ENCODE measurements around the gene DENND1A.
A peak's percentile ranks its signal among the peaks of the same experiment; 100 is the strongest.

Gene DENND1A

DNA sequence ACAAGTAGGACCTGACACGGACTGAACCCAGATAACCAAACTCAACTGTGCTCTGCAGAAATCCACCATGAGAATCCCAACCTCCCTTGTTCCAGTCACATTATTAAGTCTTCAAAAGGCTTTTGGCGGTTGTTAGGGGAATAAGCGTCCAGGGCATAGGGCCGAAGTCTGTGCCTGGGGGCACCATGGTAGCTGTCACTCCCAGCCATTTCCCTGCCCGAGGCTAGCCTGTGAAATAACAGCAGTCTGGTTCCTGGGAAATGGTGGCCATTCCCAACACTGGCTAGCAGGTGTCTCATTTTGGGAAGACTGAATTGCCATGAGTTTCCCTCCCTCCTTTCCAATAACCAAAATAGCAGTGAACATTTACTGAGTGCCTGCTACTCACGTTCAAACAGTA, 451.8 kb downstream of the DENND1A start:
- no peak for DNase-seq

DNA sequence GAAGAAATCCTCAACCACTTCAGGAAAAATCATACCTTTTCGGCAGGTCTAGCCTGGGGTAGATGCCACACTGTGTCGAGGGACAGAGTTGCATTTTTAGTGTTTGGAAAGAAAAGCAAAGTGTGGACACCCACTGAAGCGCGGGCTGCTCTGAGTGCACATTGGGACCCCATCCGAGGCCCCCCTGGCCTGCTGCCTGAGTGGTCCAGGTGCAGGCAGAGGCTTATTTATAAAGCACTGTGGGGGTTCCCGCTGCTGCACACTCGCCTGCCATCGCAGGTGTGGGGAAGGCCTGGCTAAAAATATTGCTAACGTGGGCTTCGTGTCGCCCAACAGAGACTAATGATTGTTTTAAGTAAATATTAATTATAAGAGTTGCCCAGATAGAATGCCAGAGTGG, 454.5 kb downstream of the DENND1A start:
- DNase-seq: no peak

DNA sequence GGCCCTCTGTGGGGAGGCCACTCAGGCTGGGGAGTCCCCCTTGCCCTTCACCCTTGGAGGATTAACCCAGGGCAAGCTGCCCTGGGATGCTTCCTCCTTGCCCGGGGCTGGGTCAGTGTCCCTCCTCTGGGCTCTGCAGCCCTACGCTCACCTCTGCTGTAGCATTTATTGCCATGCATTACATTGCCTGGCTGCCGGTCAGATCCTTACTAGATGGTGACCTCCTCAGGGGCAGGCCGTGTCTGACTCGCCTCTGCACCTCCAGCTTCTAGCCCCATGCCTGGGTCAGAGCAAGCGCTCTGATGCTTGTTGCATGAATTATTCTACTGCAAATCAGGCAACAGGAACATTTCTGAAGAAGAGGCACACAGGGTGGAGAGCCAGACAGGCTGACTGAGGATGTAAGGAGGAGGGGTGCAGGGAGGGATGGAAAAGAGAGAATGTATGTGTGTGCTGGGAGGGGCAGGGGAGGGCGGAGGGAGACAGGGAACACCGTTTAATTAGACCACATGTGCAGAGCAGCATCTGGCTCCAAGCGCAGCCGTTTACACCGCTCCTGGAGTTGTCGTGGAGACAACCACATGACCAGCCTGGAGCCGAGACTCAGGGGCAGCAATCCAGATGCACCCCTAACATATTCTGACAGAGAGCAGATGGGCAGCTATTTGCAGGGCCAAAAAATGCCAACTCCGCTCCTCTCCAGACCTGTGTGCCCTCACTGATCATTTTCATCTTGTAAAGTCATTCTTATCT, 456.9 kb downstream of the DENND1A start:
- peak; percentile 97 to 99 for DNase-seq

DNA sequence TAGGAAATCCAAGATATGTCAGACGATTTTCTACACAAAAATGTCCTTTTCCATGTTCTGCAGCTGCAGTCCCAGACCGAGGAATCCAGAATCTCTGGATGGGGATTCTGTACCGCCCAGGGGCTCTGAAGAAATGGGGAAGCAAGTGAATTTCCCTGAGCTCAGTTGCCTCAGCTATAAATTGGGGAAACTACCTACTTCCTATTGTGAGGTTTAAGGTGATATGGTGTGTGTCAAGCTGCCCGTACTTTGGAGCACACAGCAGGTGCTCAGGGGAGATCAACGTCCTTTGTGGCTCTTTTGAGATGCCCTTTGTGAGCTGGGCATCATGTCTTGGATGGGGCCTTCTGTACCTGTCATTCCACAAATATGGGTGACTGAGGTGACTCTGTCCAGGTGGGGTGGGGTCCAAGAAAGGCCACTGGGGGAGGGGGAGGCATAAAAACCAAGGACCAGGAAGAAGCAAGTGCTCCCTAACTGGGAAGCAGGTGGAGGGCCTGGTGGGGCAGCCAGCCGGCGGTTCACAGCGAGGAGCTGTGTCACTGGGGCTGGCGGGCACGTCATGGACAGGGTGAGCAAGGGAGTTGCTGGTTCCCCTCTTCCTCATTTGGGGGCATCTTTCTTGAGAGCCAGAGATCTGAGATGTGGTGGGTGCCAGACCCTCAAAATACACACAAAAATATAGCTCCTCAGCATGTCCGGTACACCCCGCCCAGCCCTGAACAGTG, 457.9 kb downstream of the DENND1A start:
- no peak for DNase-seq

DNA sequence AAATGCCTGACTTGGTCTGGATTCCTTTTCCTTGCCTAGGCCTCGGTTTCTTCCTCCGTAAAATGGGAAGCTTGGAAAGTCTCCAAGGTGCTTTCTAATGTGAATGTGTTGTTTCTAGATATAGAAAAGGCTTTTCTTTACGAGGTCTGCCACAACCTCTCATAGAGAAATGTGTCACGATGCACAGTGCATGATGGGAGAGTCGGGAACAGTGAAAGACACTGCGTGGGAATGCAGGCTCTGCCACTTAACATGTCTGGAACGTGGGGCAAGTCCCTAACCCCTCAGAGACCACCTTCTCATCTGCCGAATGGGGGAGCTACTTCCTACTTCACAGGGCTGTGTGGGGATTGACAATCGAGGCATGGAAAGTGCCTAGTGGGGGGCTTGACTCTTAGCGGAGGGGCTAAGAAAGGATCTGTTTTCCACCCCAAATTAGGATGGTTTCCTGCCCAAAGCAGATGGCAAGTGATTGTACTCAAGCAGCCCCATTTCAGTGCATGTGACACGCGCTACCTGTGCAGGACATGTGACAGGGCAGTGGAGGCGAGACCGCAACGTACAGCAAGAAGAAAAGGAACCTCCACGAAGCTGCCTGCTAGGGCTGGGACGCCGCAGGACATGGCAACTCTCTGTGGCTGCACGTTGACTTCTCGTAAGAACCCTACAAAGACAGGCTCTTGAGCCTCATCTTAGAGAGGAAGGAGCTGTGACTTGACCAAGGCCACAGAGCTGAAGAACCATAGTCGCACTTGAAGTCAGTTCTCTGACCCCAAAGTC, 458.7 kb downstream of the DENND1A start:
- no peak for DNase-seq

DNA sequence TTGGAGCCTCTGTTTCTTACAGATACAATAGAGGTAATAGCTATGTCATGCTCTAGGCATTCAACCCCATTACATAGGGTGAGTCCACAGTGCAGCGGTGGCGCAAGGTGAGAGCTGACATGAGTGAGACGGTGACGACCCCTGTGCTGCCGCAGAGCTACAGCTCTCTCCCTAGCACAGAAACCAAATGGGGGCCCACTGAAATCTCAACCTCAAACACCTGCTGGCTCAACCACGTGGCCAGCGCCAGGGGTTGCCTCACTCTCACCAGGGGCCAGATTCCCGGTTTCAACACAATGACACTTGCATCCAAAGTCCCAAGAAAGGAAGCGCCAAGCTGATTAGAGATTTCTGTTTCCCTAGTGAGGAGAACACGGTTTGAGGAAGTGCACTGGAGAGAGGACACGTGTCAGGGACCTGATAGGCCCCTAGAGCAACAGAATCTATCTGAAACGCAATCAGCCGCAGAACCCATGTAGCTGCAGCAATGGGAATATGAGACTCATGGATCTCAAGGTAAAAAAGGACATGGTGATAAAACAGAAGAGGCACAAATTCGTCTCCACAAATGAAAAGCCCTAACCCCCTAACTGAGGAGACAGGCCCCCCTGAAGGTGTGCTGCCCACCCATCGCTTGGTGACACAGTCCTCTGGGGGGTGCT, 459.7 kb downstream of the DENND1A start:
- DNase-seq: no peak

DNA sequence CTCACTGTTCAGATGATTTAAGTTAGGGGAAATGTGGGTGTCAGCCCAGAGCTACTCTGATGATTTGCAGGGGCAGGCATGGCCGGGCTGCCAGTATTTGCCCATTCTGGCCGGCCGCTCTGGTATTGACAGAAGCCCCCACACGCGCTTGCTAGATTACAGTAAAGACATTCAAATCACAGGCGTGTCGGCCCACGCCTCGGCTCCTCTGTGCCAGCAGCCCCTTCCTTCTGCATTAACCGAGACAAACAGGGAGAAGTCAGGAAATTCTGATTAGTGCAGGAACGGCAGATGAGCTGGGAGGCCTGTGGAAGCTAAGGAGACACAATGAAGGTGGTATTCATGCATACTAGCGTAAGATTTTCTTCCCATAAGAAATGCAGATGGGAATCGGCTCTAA, 460.6 kb downstream of the DENND1A start:
- no peak for DNase-seq

DNA sequence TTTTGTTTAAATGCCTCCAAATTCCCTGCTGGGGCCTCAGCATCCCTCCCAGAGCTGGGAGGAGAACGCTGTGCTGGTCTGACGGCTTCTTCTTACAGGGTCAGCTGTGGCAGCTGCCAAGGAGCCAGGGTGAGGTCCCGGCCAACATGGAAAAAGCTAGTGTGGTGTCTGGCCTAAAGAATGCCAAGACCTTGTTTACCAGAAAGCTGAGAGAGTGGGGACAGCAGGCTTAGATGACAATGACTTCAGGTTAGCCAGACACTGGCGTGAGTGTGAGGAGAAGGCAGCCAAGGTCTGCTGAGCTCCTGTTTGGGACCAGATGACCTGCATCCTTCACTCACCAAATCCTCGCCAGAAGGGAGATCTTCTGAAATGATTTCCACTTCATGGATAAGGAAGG, 461.4 kb downstream of the DENND1A start:
- no peak for DNase-seq

DNA sequence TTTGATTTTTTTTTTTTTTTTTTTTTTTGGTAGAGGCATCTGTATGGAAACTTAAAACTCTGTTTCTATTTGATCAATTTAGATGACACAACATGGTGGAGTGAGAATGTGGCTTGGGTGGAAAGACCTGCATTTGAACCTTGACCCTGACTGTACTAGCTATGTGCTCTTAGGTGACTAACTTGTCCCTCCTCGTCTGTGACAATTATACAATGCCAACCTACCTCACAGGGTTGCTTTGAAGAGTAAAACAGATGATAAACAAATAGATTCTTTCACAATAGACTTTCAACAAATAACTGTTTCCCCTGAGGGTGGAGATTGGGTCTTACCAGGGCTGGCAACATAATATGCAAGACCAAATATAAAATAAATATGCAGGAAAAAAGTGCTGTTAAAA, 464.6 kb downstream of the DENND1A start:
- DNase-seq: no peak

DNA sequence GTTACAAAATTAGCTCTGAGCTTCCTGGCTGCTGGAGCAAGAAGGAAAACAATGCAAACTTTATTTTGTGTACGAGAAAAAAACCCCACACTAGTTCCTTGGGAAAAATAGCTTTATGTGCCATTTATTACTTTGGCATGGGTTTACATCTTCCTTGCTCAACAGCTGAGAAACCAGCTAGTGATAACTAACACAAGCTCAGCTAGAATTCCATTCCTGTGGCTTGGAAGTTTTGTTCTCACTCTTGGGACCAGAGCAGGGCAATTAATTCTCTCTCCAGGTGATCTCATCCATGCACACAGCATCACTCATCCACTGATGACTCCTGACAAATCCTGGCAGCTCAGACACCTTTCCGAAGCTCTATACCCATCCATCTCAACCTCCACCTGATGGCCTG, 469.8 kb downstream of the DENND1A start:
- no peak for DNase-seq

DNA sequence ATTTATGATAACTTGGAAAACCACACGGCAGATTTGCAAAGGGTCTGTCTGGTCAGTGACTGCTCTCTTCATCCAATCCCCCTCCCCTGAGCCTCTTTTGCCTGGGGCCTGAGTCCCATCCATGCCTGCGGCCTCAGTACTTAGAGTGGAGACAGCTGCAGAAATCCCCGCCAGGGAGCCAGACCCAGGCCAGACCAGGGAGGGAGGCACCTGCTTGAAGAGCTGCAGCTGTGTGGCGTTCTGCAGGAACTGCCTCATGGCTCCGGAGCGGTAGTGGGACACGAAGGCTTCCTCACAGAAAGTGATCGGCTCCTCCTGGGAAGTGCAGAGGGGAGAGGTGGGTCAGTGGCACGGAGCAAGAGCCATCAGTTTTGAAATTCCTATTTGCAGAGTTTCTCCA, 472.3 kb downstream of the DENND1A start:
- DNase-seq: no peak

DNA sequence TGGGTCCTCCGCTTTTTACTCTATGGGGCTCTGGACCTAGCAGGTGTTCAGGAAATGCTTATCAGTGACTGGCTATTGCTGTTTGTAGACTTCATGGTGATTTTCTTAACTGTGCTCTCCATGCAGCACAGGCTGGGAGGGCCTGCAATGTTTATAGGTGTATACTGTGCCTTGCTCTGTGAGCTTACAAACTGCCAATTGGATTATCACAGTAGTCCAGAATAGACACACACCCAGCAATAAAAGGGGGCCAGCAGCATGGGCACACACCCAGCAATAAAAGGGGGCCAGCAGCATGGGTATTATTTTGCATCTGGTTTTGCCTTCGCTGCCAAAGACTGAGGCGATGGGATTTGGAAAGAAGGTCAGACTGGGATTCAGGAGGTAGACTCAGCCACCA, 473.9 kb downstream of the DENND1A start:
- no peak for DNase-seq

DNA sequence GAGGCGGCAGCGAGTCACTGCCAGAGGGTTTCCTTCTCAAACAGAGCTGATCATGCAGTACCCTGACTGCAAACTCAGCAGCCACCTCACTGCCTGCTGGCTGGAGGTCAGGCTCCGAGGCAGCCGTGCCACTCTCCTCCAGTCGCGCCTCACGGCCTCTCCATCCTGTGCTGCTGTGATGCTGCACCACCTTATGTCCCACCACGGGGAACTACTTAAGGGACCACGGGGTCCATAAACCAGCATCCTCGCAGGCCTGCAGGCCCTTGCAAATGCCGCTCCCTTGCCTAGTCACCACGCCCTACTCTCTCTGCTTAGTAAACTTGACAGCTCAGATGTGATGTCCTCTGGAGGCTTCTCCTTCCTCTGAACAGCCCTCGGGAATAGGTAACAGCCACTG, 474.7 kb downstream of the DENND1A start:
- no peak for DNase-seq

DNA sequence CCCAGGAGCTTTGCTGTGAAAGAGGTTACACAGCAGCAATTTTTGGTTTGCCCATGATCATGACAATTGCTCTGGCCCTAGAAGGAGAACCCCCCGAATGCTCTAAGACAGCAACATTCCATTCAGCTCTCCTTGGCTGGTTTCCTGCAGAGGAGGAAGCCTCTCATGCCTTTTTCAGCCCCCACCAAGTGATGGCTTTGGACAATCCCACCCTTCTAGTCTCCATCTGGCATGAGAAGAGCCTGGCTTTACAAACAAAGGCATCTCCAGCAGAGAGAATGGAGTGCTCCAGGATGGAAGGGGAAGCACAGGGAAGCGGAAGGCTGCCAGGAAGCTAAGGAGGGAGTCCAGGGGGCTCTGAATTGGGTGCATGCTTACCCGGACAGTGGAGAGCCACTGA, 475.6 kb downstream of the DENND1A start:
- DNase-seq: no peak

DNA sequence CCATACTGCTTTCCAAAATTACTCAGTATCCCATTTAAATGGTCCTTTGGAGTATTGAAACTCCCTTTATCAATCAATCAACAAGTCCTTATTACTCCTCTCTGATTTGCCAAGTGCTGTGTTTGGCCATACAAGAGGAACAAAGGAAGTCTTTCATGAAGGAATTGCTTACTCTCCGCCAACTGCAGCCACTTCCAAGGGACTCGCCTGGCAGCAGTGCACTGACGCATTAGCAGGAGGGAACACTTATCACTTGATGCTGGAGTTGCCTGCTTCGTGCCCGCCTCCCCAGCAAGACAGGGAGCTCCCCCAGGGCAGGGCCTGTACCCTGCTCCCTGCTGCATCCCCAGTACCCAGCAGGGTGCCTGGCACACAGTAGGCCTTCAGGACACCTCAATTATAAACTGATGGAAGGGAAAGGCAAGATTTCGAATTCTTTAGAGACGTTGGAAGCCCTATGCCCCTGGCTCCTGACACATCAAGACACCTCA, 476.1 kb downstream of the DENND1A start:
- no peak for DNase-seq

DNA sequence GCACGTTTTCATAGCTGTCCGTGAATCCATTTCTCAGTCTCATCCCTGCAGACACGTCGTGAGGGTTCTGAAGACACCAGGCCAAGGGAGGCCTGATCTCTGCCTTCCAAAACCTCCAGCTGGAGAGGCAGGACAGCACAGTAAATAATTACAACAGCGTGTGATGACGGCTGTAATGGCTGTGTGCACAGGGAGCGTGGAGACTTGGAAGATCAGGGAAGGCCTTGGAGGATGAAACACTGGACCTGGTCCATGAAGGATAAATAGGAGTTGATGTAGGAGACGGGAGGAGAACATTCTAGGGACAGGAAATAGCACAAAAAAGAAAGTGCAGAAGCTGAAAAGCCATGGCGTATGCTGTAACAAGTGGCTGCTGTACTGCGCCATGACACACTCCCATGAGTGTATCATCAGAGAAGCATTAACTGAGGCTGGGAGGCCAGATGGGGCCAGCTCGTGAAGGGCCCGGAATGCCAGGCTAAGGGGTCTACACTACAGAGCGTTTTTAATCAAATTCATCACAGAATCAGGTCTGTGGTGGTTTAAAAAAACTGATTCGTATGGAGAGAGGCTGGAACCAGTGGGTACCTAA, 476.8 kb downstream of the DENND1A start:
- no peak for DNase-seq

DNA sequence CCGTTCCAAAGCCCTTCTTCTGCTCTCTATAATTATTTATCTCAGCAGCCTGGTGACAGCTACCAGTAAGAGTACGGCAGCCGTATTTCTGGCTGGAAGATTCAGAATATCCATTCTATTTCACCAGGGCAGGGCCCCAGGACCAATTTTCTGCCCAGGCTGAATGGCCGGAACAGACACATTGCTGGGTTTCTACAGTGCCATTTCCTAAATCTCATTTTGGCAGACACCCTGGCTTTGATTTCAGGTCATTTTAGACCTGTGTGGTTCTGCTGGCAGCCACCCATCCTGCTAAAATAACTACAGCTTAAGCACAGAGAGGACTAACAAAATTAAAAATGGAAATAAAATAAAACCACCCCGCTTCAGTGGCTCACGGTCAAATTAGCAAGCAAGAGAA, 478.9 kb downstream of the DENND1A start:
- no peak for DNase-seq

DNA sequence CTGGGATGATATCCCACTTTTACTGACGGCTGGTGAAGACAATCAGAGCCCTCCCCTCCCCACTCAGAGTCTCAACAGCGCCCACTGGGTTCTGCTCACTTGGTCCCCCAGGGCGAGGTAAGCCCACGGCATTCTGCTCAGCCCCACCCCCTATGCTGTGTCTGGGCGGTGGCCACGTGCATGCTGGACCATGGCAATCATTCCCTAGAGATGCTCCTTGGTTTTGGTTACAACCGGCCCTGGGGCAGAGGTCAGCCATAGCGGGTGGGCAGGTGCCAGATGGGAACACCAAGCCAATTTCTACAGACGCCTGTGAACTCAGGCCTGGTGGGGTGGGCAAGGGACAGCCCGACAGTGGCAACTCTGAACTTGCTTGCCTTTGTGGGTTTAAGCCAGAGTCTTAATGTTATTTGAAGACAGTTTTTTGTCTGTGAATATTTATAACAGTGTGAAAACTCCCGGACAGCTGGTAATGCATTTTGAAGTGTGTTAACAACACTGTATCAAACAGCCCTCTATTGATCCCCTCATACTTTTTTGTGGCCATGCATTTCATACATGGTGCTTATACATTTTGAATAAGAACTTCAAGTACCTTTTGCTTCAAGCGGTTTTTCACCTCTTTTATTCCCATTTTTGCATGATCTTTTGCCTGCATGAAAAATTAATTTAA, 479.7 kb downstream of the DENND1A start:
- DNase-seq: peak in 1 of 2 experiments; percentile 39

DNA sequence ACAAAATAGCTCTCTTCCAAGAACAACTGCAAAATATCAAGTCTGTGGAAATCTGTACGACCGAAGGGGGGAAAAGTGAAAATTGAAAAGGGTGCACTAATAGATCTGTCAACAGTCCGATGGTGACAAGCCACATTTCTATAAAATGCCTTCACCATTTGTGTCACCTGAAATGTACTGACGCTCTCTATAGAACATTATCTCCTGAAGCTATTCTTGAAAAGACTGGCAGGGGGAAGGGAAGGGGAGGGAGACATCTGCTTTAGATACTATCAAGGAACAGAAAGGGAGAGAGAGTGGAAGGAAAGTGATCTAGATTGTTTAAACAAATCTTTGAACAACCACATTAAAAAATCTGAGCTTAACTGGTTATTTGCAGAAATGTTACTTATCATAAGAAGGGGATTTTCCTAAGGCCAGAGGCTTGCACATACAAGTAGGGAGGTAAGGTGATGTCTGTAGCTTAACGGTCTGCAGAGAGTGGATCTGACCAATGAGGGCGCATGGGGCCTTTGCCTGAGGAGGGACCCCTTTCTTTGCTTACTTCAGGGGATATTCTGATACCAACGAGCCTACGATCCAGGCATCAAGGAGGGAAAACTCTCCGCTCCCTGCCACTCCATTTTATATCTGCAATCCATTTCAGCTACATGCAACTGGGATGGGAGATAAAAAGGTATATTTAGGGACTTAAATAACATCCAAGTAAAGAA, 481.8 kb downstream of the DENND1A start:
- no peak for DNase-seq

DNA sequence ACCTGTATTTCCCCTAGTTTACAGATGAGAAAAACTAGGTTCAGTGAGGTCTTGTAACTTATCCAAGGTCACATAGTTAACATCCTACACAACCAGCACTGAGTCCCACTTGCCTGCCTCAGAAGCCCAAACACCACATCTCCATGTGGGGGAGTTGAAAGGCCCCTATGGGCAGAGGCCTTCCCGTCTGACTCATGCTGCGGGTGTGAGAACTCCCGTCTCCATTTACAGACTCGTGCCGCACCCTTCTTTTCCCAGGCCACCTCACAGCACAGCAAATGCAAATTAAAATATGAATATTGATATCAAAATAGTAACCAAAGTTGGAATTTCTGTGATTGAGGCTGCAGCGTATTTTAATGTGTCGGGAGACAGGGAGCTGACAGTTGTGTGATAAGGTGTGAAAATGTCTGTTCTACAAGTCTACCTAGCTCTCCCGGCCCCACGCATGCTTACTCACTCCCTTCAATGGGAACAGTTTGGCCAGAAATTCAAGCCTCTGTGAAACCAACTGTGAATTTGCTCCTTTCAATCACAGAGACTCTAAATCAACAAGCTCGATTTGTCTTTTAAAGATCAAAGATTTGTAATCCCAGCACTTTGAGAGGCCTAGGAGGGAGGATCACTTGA, 483.8 kb downstream of the DENND1A start:
- no peak for DNase-seq

DNA sequence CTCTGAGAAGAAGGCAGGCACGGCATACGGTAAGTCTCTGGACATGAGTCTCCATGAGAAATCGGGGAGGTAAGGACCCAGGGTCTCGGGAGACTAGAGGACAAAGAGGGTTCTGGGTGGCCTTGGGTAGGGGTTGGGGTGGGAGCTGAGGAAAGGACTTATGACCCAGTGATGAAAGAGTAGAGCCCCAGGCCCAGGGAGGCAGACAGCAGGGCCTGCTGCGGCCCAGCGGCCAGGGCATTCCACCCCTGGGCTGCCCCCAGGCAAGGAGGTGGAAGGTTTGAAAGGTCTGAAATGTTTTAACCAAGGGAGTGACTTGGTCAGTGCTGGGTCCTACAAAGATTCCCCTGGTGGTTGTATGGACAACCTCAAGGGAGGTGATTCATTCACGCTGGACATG, 484.8 kb downstream of the DENND1A start:
- no peak for DNase-seq

Data from NCI-H524 (cell line).